HS-27A (cell line): ENCODE data around the gene OST4.

Experiments used
- DNase-seq: peaks from one replicate; pipeline ENCODE4 v3.0.0-alpha.2; 2012; ENCODE audit warnings: low read depth, missing footprints

OST4 gene

DNA sequence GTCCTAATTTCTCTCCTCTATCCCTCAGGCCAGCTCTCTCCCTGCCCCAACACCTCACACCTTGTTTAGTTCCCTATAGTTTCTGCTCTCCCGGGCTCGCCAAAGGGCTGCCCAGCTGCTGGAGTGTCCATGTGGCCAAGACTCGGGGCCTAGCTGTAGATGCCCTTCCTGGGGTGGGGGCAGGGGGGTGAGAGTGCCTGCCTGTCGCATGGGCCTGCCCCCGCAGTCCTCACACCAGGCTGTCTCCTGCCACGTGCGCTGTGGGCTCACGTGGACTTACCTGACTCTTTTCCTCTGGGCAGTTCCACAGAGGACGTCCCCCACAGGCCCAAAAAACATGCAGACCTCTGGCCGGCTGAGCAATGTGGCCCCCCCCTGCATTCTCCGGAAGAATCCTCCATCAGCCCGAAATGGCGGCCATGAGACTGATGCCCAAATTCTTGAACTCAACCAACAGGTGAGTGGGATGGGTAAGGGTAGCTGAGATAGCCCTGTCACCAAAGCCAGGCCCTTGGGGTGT, 46.1 kb downstream of the OST4 start:
- DNase-seq = no peak

DNA sequence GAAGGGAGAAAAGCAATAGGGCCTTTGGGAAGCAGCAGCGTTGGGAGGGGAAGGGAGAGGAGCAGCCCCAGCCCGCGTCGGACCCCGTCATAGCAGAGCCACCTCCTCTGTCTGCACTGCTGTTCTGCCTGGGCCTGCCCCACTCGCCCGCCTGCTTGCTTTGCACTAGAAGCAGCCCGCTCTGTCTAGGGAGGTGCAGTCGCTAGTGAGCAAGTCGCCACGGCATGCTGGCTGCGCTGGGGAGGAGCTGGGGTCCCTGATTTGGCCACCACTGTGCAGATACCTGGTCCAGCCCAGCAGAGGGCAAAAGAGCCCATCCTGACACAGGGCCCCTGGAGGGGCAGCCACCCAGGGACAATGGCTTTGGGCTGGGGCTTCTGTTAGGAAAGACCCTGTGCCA, 46.6 kb downstream of the OST4 start:
- no peak for DNase-seq

DNA sequence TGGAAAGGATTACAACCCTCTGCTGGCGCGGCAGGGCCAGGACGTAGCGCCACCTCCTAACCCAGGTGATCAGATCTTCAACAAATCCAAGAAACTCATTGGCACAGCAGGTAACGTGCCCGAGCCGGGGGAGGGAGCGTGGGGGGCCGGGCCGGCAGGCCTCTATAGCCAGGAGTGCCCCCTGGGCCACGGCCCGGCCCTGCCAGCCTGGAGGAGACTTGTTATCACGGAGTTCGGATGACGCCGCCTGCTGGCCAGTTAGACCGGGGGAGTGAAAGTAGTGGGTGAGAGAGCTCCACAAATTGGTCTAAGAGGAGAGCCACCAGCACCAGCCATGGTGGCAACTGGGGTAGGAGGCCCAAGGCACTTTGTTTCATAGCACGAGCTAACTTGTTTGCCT, 47.3 kb downstream of the OST4 start:
- no peak for DNase-seq

DNA sequence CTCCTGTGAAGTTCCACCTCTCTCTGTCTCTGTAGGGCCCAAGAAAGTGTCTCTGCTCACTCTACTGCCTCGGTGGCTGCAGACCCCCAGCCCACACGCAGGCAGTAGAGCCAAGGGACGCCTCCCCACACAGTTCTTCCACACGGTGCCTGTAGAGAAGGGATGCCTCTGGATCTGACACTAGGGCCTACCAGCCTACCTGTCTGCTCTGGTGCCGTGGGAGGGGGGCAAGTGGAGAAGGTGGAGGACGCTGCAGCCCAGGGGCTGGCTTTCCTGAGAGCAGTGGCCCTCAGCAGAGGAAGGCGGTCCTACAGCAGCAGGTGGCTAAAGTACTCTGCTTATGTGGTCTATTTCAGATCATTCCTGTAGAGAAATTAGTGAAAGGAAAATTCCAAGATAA, 47.7 kb downstream of the OST4 start:
- no peak for DNase-seq

DNA sequence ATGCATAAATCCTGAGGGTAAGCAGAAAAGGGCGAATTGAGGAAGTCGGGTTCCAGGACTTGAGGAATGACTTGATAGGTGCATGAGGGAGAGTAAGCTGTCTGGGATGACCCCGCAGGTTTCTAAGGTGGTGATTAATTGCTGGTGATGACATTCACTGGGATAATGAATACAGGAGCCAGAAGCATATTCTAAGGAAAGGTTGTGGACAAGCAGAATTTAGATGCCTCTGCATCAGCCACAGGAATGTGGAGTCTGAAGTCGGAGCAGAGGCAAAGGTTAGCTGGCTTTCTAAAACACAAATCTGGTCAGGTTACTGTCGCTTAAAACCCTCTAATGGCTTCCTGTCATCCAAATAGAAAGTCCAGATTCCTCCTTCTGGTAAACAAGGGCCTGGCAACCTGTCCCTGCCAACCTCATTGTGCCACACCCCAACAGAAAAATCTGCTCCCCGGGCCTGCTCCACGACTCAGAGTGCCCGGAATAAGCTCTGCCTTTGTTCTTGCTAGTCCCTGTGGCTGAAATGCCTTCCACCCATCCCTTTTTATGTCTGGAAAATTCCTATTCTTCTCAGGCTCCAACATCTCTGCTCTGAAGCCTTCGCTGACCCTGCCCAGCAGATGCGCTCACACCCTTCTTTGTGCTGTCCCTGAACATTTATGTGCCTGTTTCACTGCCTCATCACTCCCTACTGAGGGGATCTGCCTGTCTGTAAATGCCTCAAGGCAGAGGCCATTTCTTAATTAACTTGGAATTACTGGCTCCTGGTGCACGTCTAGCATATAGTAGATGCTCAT, 50.0 kb downstream of the OST4 start:
- no peak for DNase-seq
